ENCODE results near the gene CYP27A1.

Gene CYP27A1

GRCh38 chr2:218781691-218782527, at the start of gene CYP27A1:
Gene CYP27A1, plus strand, starts transcription at chr2:218782147. Its CDS starts 36 bp downstream, at chr2:218782183.
- in situ Hi-C loops (cut with MboI; ENCODE audit: low pct_unique_long_range_greater_than_20kb, low sequenced_read_pairs, unreplicated experiment) = no loop called here
- DNase-seq (ENCODE audit: low spot score) = peak; percentile 46
- no peak for TF ChIP-seq CTCF (IDR thresholded peaks at IDR 0.05; ENCODE audit: extremely low read depth, insufficient read depth, missing control alignments)

- no peak for TF ChIP-seq CTCF (IDR thresholded peaks at IDR 0.05; ENCODE audit: extremely low read depth, insufficient read depth, missing control alignments)
- in situ Hi-C loops (cut with MboI; ENCODE audit: low pct_unique_long_range_greater_than_20kb, low sequenced_read_pairs, unreplicated experiment) = no loop called here
Observed at GRCh38 chr2:218732761-218733158, 49.2 kb upstream of the CYP27A1 start.

GRCh38 chr2:218733171-218734021, 48.6 kb upstream of the CYP27A1 start:
- no peak for TF ChIP-seq CTCF (IDR thresholded peaks at IDR 0.05; ENCODE audit: extremely low read depth, insufficient read depth, missing control alignments)
- in situ Hi-C loops (cut with MboI; ENCODE audit: low pct_unique_long_range_greater_than_20kb, low sequenced_read_pairs, unreplicated experiment) = no loop called here
- DNase-seq (ENCODE audit: low spot score) = peak; percentile 53

More at GRCh38 chr2:218732761-218733158, 49.2 kb upstream of the CYP27A1 start:
- no peak for DNase-seq (ENCODE audit: low spot score)

GRCh38 chr2:218734190-218734975, 47.6 kb upstream of the CYP27A1 start:
- in situ Hi-C loops (cut with MboI; ENCODE audit: low pct_unique_long_range_greater_than_20kb, low sequenced_read_pairs, unreplicated experiment) = no loop called here
- no peak for TF ChIP-seq CTCF (IDR thresholded peaks at IDR 0.05; ENCODE audit: extremely low read depth, insufficient read depth, missing control alignments)
- DNase-seq (ENCODE audit: low spot score) = no peak

- TF ChIP-seq CTCF (IDR thresholded peaks at IDR 0.05; ENCODE audit: extremely low read depth, insufficient read depth, missing control alignments) = no peak
- in situ Hi-C loops (cut with MboI; ENCODE audit: low pct_unique_long_range_greater_than_20kb, low sequenced_read_pairs, unreplicated experiment) = no loop called here
- no peak for DNase-seq (ENCODE audit: low spot score)
Observed at GRCh38 chr2:218736531-218736930, 45.4 kb upstream of the CYP27A1 start.

GRCh38 chr2:218743068-218743467, 38.9 kb upstream of the CYP27A1 start:
- no peak for TF ChIP-seq CTCF (IDR thresholded peaks at IDR 0.05; ENCODE audit: extremely low read depth, insufficient read depth, missing control alignments)
- peak; percentile 55 for DNase-seq (ENCODE audit: low spot score)
- in situ Hi-C loops (cut with MboI; ENCODE audit: low pct_unique_long_range_greater_than_20kb, low sequenced_read_pairs, unreplicated experiment) = no loop called here
